ENCODE measurements around the gene PTOV1. TPM values are rescaled to one million over a fixed set of nuclear protein-coding genes. Genes with fewer than 3 reads are reported as not detected.

PTOV1 gene
- polyA plus RNA-seq, 1 experiment: 67.6 TPM

DNA sequence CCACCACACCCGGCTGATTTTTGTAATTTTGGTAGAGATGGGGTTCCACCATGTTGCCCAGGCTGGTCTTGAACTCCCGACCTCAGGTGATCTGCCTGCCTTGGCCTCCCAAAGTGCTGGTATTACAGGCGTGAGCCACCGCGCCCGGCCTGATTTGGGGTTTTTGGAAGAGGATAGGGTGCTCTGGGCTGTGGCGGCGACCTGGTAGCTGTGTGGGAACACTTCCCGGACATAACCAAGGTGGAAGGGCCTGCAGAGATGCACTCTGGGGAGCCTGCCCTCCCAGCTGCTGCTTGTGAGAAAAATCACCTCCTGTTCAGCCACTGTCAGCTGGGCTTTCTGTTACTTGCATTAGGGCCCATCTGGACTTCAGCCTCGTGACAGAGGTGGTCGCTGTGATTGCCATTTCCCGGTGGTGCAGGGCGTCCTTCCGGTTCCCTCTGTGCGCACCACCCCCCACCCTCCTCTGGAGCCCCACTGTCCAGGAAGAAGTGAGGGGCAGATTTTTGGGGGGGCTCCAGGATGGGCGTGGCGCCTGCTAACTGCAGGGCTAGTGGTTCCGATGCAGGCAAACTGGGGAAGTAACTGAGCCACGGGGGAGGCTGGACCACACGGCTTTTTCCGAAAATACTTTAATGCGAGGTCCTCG, 38.2 kb downstream of the PTOV1 start:
- Histone ChIP-seq H3K4me3 (ENCODE audit: low read depth, low read length) (no peak overlapping the region), H3K27me3 (ENCODE audit: control insufficient read depth, insufficient read depth, low read length) (no peaks in the 10 kb centered on the region; the same call in 1 of the 2 replicates), H3K36me3 (ENCODE audit: control insufficient read depth, insufficient read depth, low read length) (peaks cover 7% of the 10 kb centered on the region)
- ChIA-PET POLR2A (no interaction called here), CTCF (interaction anchor here (1.3 to 1.4 kb wide), 2 partner anchors 22 to 27 kb away, joined by 3 read pairs; no protein-coding TSS in a partner anchor)
- DNase-seq (ENCODE audit: low read depth): no peak
- TF ChIP-seq, protein P1, sequence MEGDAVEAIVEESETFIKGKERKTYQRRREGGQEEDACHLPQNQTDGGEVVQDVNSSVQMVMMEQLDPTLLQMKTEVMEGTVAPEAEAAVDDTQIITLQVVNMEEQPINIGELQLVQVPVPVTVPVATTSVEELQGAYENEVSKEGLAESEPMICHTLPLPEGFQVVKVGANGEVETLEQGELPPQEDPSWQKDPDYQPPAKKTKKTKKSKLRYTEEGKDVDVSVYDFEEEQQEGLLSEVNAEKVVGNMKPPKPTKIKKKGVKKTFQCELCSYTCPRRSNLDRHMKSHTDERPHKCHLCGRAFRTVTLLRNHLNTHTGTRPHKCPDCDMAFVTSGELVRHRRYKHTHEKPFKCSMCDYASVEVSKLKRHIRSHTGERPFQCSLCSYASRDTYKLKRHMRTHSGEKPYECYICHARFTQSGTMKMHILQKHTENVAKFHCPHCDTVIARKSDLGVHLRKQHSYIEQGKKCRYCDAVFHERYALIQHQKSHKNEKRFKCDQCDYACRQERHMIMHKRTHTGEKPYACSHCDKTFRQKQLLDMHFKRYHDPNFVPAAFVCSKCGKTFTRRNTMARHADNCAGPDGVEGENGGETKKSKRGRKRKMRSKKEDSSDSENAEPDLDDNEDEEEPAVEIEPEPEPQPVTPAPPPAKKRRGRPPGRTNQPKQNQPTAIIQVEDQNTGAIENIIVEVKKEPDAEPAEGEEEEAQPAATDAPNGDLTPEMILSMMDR (IDR thresholded peaks at IDR 0.05; ENCODE audit: insufficient read depth, low read depth, low read length): no peak

DNA sequence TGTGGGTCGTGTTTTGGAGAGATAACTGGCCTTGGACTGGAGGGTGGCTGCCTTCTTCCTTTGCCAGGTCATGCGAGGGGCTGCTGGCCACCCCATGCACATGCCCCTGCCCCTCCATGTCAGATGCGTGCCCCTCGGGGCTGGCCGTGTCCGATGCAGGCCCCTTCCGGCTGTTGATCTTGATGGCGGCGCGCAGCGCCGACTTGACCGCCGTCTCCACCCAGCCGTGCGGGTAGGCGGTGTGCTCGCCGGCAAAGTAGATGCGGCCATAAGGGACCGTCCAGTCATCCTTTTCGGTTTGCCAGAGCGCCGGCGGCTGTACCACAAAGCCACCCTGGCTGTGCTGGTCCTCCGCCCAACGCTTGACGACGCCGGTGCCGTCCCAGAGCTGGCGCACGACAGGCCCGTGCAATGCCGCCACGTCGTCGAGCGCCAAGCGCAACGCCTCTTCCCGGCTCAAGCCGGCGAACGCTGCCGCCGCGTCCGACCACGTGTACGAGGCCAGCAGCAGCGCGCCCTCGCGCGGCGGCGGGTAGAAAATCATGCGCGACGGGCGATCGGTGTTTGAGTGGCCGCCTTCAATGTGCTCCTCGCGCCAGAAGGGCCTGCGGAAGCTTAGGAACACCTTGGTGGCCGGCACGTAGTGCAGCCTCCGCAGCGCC, 38.9 kb downstream of the PTOV1 start:
- CTCF ChIA-PET: interaction anchor here (0.9 to 2.5 kb wide), 4 partner anchors 17 to 28 kb away, joined by 3 to 7 read pairs (median 4); no protein-coding TSS in a partner anchor
- TF ChIP-seq, protein P1 (IDR thresholded peaks at IDR 0.05; ENCODE audit: insufficient read depth, low read depth, low read length): peak; percentile 83
- POLR2A ChIA-PET: no interaction called here
- no peak for DNase-seq (ENCODE audit: low read depth)
- Histone ChIP-seq H3K27me3 (ENCODE audit: control insufficient read depth, insufficient read depth, low read length) (no peaks in the 10 kb centered on the region; the same call in 1 of the 2 replicates), H3K36me3 (ENCODE audit: control insufficient read depth, insufficient read depth, low read length) (peaks cover 2% of the 10 kb centered on the region; the same call in 1 of the 2 replicates), H3K4me3 (ENCODE audit: low read depth, low read length) (peak overlapping the region; percentile 19; the same call in 1 of the 2 replicates)

DNA sequence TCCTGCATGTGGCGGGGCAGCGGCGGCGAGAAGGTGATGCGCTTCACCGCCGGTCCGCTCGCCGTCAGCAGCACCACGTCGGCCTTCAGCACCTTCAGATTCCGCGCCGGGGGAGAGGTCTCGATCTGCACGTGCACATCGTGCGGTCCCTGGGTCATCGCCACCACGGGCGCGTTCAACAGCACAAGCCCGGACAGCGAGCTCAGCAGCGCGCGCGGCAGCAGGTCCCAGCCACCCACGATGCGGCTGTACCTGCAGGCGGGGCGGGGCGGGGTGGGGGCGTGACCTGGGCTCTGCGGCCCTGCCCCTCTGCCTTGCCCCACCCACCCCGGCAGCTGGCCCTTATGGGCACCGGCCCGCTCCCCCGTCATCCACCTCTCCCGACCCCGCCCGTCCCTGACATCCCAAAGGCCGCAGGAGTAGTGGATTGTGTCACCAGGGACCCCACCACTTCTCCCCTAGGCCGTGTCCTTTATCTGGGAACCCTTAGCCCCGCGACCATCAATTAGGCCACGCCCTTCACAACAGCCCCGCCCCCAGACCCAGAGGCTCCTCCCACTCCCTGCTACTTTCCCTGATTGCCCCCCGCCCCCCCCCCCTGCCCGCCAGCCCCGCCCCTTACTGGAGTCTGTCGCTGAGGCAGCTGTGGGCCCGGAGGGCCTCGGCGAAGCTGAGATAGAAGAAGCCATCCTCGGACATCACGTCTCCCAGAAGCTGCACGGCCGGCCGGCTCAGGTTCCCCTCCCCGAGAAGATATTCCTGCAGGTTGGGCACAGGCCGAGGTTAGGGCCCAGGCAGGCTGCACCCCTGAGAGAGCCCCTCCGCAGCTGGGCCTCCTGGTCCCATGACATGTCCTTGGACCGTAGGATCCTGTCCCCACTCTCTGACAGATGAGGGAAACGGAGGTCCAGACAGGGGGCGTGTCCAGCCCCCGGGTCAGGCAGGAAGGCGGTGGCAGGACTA, 39.7 kb downstream of the PTOV1 start:
- ChIA-PET POLR2A (no interaction called here), CTCF (interaction anchor here (0.9 to 2.5 kb wide), 4 partner anchors 9 to 20 kb away, joined by 3 to 7 read pairs (median 4); no protein-coding TSS in a partner anchor)
- H3K4me3 ChIP-seq (ENCODE audit: low read depth, low read length): peak overlapping the region; percentile 19; the same call in 1 of the 2 replicates
- TF ChIP-seq, protein P1 (IDR thresholded peaks at IDR 0.05; ENCODE audit: insufficient read depth, low read depth, low read length): no peak
- no peaks in the 10 kb centered on the region; the same call in 1 of the 2 replicates for H3K27me3 ChIP-seq (ENCODE audit: control insufficient read depth, insufficient read depth, low read length)
- no peaks in the 10 kb centered on the region; the same call in 1 of the 2 replicates for H3K36me3 ChIP-seq (ENCODE audit: control insufficient read depth, insufficient read depth, low read length)
- DNase-seq (ENCODE audit: low read depth): no peak

DNA sequence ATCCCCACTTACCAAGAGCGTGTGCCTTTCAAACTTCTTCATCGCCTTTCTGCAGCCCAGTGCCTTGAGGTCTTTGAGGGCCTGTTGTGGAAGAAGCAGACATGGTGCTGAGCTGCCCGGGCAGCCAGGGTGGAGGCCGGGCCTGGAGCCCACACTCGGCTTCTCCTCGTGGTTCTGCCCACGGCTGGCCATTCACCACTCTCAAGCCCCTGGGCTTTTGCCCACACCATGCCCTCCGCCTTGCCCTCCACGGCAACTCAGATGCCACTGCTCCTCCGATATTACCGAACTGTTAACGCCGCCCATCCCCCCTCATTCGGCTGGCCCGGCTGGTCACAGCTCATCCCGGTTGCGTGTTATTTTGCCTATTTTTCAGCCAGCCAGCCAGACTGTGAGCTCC, 40.4 kb downstream of the PTOV1 start:
- TF ChIP-seq, protein P1 (IDR thresholded peaks at IDR 0.05; ENCODE audit: insufficient read depth, low read depth, low read length): no peak
- H3K36me3 ChIP-seq (ENCODE audit: control insufficient read depth, insufficient read depth, low read length): no peaks in the 10 kb centered on the region
- no peak overlapping the region for H3K4me3 ChIP-seq (ENCODE audit: low read depth, low read length)
- no peak for DNase-seq (ENCODE audit: low read depth)
- ChIA-PET CTCF (interaction anchor here (0.6 to 2.5 kb wide), 3 partner anchors 10 to 75 kb away, joined by 3 to 7 read pairs (median 4); no protein-coding TSS in a partner anchor), POLR2A (no interaction called here)
- no peaks in the 10 kb centered on the region; the same call in 1 of the 2 replicates for H3K27me3 ChIP-seq (ENCODE audit: control insufficient read depth, insufficient read depth, low read length)
